ENCODE results near the gene SYDE1. TPM values are rescaled to one million over a fixed set of nuclear protein-coding genes. Genes with fewer than 3 reads are reported as not detected.
A peak's percentile ranks its signal among the peaks of the same experiment; 100 is the strongest.

SYDE1 gene
- polyA plus RNA-seq, 4 donors: 0.45 to 5.4 (median 3.3) TPM

DNA sequence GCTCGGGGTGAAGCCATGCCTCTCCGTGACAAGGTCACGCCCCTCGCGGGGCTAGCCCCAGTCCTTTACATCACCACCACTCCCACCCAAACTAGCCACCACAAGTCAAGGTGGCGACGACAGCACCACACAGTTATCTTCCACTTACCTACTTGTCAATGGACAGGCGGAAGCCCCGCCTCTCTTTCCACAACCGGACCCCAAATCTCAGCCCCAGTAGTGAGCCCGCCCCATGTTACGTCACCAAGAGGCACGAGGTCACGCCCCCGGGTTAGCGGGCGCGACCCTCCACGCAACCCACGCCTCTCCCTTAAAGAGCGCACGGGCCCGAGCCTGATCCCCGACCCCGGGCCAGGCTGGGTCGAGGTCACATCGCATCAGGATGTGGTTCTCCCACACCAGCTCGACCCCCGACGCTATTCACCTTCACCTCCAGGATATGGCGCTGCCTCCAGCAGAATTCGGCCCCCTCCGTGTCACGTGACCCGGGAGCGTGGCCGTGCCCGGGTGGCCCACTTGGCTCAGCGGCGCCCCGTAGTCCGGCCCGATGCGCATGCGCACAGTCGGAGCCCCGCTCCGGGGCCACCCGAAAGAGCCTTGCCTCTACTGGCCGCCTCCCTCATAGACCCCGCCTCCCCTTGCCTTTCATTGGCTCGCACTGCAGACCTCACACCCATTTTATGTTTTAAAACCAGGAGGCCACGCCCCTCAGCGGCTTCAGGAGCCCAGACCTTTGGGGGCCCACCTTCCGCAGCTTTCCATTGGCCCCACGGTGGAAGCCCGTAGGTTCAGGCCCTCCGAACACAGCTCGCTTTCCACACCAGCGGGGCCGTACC lies 18.2 kb downstream of the SYDE1 start:
- FAIRE-seq: no peak

DNA sequence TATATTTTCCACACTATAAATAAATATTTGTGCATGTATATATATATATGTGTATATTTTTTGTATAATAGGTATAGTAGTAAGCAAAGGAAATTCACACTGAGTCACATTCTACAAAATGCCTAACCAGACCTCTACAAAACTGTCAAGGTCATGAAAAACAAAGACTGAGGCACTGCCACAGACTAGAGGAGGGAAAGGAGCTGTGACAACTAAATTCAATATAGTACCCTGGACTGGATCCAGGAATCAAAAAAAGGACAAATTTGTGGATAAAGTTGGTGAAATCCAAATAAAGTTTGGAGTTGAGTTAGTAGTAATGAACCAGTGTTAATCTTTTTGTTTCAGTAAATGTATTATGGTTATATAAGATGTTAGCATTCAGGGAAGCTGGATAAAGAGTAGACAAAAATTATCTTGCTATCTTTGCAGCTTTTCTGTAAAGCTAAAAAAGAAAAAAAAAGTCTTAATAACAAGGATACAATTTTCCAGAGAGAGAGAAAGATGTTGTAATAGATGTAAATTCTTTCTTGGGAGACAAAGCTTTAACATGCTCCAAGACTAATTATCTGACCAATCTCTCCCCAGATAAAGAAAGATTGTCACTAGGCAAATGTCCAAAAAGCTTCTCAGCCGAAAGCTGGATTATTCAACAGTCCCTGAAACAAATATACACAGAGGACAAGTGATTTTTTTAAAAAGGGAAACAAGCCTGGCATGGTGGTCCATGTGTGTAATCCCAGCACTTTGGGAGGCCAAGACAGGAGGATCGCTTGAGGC lies 19.1 kb downstream of the SYDE1 start:
- Histone ChIP-seq H3K4me3 (ENCODE audit: low read depth in 1 of 3, low read length in 3 of 3) (peak overlapping the region in 1 of 3 donors; percentile 97), H3K36me3 (ENCODE audit: control insufficient read depth in 3 of 3, insufficient read depth in 2 of 3, low read depth in 1 of 3, low read length in 3 of 3) (peaks cover 0 to 26% (median 10%) of the 10 kb centered on the region in 3 donors), H3K4me1 (ENCODE audit: control insufficient read depth in 3 of 3, insufficient read depth in 2 of 3, low read depth in 1 of 3, low read length in 2 of 3) (peaks cover 0 to 9% (median 0%) of the 10 kb centered on the region in 3 donors), H3K9me3 (ENCODE audit: control insufficient read depth in 2 of 2, insufficient read depth in 1 of 2, low read depth in 1 of 2, low read length in 1 of 2) (no peaks in the 10 kb centered on the region), H3K27ac (ENCODE audit: low read depth in 1 of 3, low read length in 2 of 3) (peak overlapping the region in 1 of 3 donors; percentile 50), H3K27me3 (ENCODE audit: control insufficient read depth in 3 of 3, insufficient read depth in 3 of 3, low read length in 3 of 3) (no peaks in the 10 kb centered on the region)
- 59 to 90% (median 80%) methylated on average over 2 of the region's 2 CpGs for whole genome bisulfite sequencing, 3 donors
- FAIRE-seq (no peak), DNase-seq (peak in 1 of 2 donors; percentile 18)

More for the DNA sequence above, 18.2 kb downstream of the SYDE1 start:
- H3K9me3 ChIP-seq (ENCODE audit: control insufficient read depth in 2 of 2, insufficient read depth in 1 of 2, low read depth in 1 of 2, low read length in 1 of 2): no peaks in the 10 kb centered on the region
- no peaks in the 10 kb centered on the region for H3K27me3 ChIP-seq (ENCODE audit: control insufficient read depth in 3 of 3, insufficient read depth in 3 of 3, low read length in 3 of 3)
- peaks cover 0 to 9% (median 0%) of the 10 kb centered on the region in 3 donors for H3K4me1 ChIP-seq (ENCODE audit: control insufficient read depth in 3 of 3, insufficient read depth in 2 of 3, low read depth in 1 of 3, low read length in 2 of 3)
- 0% methylated on average over 54 to 61 of the region's 61 CpGs for WGBS, 3 donors
- DNase-seq: peak; percentile 98 to 99
- peak overlapping the region; percentile 86 to 97 (median 94) for H3K27ac ChIP-seq (ENCODE audit: low read depth in 1 of 3, low read length in 2 of 3)
- peak overlapping the region; percentile 58 to 97 (median 80) for H3K4me3 ChIP-seq (ENCODE audit: low read depth in 1 of 3, low read length in 3 of 3)
- H3K36me3 ChIP-seq (ENCODE audit: control insufficient read depth in 3 of 3, insufficient read depth in 2 of 3, low read depth in 1 of 3, low read length in 3 of 3): peaks cover 0 to 35% (median 17%) of the 10 kb centered on the region in 3 donors

DNA sequence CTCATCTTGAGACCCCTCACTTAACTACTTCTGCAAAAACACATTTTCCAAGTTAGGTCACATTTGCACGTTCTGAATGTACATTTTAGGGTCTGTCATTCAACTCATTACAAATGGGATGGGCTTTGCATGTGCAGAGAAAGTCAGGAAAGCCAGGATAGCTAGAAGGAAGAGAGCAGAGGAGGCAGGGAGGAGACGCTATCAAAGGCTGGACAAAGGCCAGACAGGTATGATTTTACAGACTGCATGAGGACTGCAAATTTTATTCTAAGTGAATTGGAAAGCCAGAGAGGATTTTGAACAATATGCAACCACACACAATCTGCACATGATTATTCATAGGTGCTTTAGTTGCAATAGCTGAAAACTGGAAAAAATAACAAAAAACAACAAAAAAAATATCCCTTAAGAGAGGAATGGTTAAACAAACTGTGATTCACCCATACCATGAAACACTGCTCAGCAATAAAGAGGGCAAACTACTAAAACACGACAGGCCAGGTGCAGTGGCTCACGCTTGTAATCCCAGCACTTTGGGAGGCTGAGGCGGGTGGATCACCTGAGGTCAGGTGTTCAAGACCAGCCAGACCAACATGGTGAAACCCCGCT lies 21.1 kb downstream of the SYDE1 start:
- no peak overlapping the region for H3K27ac ChIP-seq (ENCODE audit: low read depth in 1 of 3, low read length in 2 of 3)
- H3K4me3 ChIP-seq (ENCODE audit: low read depth in 1 of 3, low read length in 3 of 3): no peak overlapping the region
- H3K27me3 ChIP-seq (ENCODE audit: control insufficient read depth in 3 of 3, insufficient read depth in 3 of 3, low read length in 3 of 3): no peaks in the 10 kb centered on the region
- peaks cover 0 to 9% (median 0%) of the 10 kb centered on the region in 3 donors for H3K36me3 ChIP-seq (ENCODE audit: control insufficient read depth in 3 of 3, insufficient read depth in 2 of 3, low read depth in 1 of 3, low read length in 3 of 3)
- WGBS, 3 donors: 30 to 64% (median 42%) methylated on average over 6 of the region's 6 CpGs
- H3K9me3 ChIP-seq (ENCODE audit: control insufficient read depth in 2 of 2, insufficient read depth in 1 of 2, low read depth in 1 of 2, low read length in 1 of 2): no peaks in the 10 kb centered on the region
- peaks cover 0 to 9% (median 0%) of the 10 kb centered on the region in 3 donors for H3K4me1 ChIP-seq (ENCODE audit: control insufficient read depth in 3 of 3, insufficient read depth in 2 of 3, low read depth in 1 of 3, low read length in 2 of 3)
- FAIRE-seq: no peak
- DNase-seq: no peak

DNA sequence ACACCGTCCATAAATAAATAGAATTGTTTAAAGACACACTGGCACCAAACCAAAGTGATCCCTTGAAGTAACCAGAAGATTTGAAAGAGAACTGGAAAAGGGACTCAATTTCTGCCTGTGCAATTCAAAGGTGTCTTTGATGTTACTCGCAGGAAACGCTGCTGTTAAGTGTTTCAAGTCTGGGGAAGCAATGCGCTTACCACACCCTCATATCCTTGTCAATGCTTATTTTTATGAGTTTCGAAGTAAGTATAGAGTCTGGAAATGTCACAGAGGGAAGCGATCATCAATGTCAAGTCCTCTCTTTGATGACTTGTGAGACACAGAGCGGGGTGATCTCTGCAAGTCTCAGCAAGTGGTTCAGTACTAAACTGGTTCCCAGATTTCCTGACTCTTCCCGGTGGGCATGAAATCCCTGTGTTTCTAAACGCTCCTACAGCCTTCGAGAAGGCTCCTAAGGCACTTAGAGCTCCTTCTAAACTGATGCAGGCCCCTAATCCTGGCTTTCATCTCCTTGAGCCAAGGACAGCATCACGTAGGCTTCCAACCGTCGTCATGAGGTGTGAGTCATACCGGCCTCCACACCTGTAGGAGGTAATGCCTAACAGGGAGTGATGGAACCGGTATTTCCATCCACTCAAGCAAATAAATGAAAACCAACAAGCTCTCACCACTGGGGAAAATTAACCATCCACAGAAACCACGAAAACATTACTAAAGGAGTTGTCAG lies 22.8 kb downstream of the SYDE1 start:
- Histone ChIP-seq H3K27ac (ENCODE audit: low read depth in 1 of 3, low read length in 2 of 3) (no peak overlapping the region), H3K9me3 (ENCODE audit: control insufficient read depth in 2 of 2, insufficient read depth in 1 of 2, low read depth in 1 of 2, low read length in 1 of 2) (no peaks in the 10 kb centered on the region), H3K4me3 (ENCODE audit: low read depth in 1 of 3, low read length in 3 of 3) (no peak overlapping the region), H3K4me1 (ENCODE audit: control insufficient read depth in 3 of 3, insufficient read depth in 2 of 3, low read depth in 1 of 3, low read length in 2 of 3) (peaks cover 0 to 2% (median 2%) of the 10 kb centered on the region in 3 donors), H3K36me3 (ENCODE audit: control insufficient read depth in 3 of 3, insufficient read depth in 2 of 3, low read depth in 1 of 3, low read length in 3 of 3) (no peaks in the 10 kb centered on the region), H3K27me3 (ENCODE audit: control insufficient read depth in 3 of 3, insufficient read depth in 3 of 3, low read length in 3 of 3) (no peaks in the 10 kb centered on the region)
- FAIRE-seq (no peak), DNase-seq (peak in 1 of 2 donors; percentile 15)
- 57 to 58% (median 57%) methylated on average over 16 of the region's 16 CpGs for WGBS, 3 donors

DNA sequence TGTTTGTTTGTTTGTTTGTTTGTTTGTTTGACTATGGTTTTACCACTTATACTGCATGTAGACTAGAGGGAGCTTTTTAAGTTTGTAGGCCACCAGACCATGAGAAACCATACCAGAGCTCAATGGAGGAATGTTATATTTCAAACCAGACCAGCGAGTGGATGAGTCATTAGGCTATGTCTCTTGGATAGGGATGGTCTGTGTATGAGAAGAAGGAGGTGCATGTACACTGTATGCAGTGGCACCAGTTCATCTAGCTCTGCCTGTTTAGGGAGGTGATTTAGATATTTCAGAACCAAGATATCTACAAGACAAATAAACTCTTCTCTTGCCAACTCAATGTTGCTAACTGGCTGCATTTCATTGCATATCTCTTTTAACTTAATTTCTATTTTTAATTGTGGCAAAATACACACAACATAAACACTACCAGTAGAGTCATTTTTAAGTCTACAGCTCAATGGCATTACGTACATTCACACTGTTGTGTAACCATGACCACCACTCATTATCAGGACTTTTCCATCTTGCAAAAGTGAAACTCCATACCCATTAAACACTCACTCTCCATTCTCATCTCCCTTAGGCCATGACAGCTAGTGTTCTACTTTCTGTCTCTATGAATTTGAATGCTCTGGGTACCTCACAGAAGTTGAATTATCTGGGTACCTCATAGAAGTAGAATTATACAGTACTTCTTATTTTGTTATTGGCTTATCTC lies 29.2 kb downstream of the SYDE1 start:
- Histone ChIP-seq H3K27me3 (ENCODE audit: control insufficient read depth in 3 of 3, insufficient read depth in 3 of 3, low read length in 3 of 3) (no peaks in the 10 kb centered on the region), H3K4me1 (ENCODE audit: control insufficient read depth in 3 of 3, insufficient read depth in 2 of 3, low read depth in 1 of 3, low read length in 2 of 3) (peaks cover 0 to 2% (median 0%) of the 10 kb centered on the region in 3 donors), H3K4me3 (ENCODE audit: low read depth in 1 of 3, low read length in 3 of 3) (no peak overlapping the region), H3K36me3 (ENCODE audit: control insufficient read depth in 3 of 3, insufficient read depth in 2 of 3, low read depth in 1 of 3, low read length in 3 of 3) (no peaks in the 10 kb centered on the region), H3K27ac (ENCODE audit: low read depth in 1 of 3, low read length in 2 of 3) (no peak overlapping the region), H3K9me3 (ENCODE audit: control insufficient read depth in 2 of 2, insufficient read depth in 1 of 2, low read depth in 1 of 2, low read length in 1 of 2) (peaks cover 0 to 11% of the 10 kb centered on the region in 2 donors)
- DNase-seq (no peak), FAIRE-seq (no peak)
- 72 to 74% (median 72%) methylated on average over 2 of the region's 2 CpGs for WGBS, 3 donors

DNA sequence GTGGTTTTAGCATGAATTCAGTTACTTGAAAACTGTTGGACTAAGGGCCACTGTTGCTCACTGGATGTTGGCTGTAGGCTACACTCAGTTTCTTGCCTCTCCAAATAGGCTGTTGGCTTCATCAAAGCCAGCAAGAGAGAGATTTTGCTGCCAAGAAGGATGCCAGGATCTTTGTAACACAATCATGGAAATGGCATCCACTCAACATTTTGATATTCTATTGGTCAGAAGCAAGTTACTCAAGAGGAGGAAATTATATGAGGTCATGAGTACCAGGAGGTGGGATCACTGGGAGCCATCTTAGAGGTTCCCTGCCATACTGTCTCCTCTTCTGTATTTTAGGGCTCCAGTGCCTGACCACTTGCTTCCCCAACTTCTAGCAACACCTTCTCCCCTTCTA lies 30.6 kb downstream of the SYDE1 start:
- DNase-seq (no peak), FAIRE-seq (no peak)
- peaks cover 0 to 2% (median 0%) of the 10 kb centered on the region in 3 donors for H3K4me1 ChIP-seq (ENCODE audit: control insufficient read depth in 3 of 3, insufficient read depth in 2 of 3, low read depth in 1 of 3, low read length in 2 of 3)
- H3K9me3 ChIP-seq (ENCODE audit: control insufficient read depth in 2 of 2, insufficient read depth in 1 of 2, low read depth in 1 of 2, low read length in 1 of 2): peaks cover 0 to 11% of the 10 kb centered on the region in 2 donors
- H3K27me3 ChIP-seq (ENCODE audit: control insufficient read depth in 3 of 3, insufficient read depth in 3 of 3, low read length in 3 of 3): no peaks in the 10 kb centered on the region
- no peak overlapping the region for H3K4me3 ChIP-seq (ENCODE audit: low read depth in 1 of 3, low read length in 3 of 3)
- H3K36me3 ChIP-seq (ENCODE audit: control insufficient read depth in 3 of 3, insufficient read depth in 2 of 3, low read depth in 1 of 3, low read length in 3 of 3): no peaks in the 10 kb centered on the region
- H3K27ac ChIP-seq (ENCODE audit: low read depth in 1 of 3, low read length in 2 of 3): no peak overlapping the region

DNA sequence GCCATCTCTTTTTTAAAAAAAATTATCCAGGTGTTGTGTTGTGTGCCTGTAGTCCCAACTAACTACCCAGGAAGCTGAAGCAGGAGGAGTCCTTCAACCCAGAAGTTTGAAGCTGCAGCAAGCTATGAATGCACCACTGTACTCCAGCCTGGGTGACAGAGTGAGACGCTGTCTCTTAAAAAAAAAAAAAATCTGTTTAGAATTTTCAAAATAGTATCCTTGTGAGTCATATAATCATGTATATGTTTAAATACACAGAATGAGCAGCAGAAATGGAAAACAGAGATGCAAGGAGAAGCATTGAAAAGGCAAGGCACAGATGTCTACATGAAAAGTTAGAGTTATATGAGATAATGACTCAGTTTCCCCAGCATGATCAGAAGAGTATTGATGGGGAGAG lies 31.2 kb downstream of the SYDE1 start:
- Histone ChIP-seq H3K27me3 (ENCODE audit: control insufficient read depth in 3 of 3, insufficient read depth in 3 of 3, low read length in 3 of 3) (no peaks in the 10 kb centered on the region), H3K36me3 (ENCODE audit: control insufficient read depth in 3 of 3, insufficient read depth in 2 of 3, low read depth in 1 of 3, low read length in 3 of 3) (no peaks in the 10 kb centered on the region), H3K4me3 (ENCODE audit: low read depth in 1 of 3, low read length in 3 of 3) (no peak overlapping the region), H3K4me1 (ENCODE audit: control insufficient read depth in 3 of 3, insufficient read depth in 2 of 3, low read depth in 1 of 3, low read length in 2 of 3) (peaks cover 0 to 2% (median 0%) of the 10 kb centered on the region in 3 donors), H3K9me3 (ENCODE audit: control insufficient read depth in 2 of 2, insufficient read depth in 1 of 2, low read depth in 1 of 2, low read length in 1 of 2) (peaks cover 0 to 11% of the 10 kb centered on the region in 2 donors), H3K27ac (ENCODE audit: low read depth in 1 of 3, low read length in 2 of 3) (no peak overlapping the region)
- no peak for FAIRE-seq
- 52 to 86% (median 84%) methylated on average over 1 of the region's 1 CpG for WGBS, 3 donors
- DNase-seq: no peak
